Neuron (in vitro differentiated cells): ENCODE results near the gene GFY.
"Not testable (repeated sequence)": the region's sequence is repeated elsewhere in the genome, so short reads cannot be mapped to it uniquely, and the experiment has no call there.

Experiments
- H2AFZ ChIP-seq: one replicate; pipeline ENCODE4 v1.6.1; 2013; ENCODE audit warnings: low read depth, mild to moderate bottlenecking, inconsistent platforms, low read length, moderate library complexity
- H3K27me3 ChIP-seq: one replicate; pipeline ENCODE4 v1.6.1; 2013; ENCODE audit warnings: low read length; ENCODE audit not compliant: insufficient read depth
- H3K36me3 ChIP-seq: one replicate; pipeline ENCODE4 v1.6.1; 2013; ENCODE audit warnings: low read length; ENCODE audit not compliant: insufficient read depth
- H3K4me1 ChIP-seq: one replicate; pipeline ENCODE4 v1.6.1; 2013; ENCODE audit warnings: low read length; ENCODE audit not compliant: insufficient read depth
- H3K4me3 ChIP-seq: 2 replicates; pipeline ENCODE4 v1.5.1; 2013; ENCODE audit warnings: mild to moderate bottlenecking, low read length, moderate library complexity
- H3K9me3 ChIP-seq: one replicate; pipeline ENCODE4 v1.6.1; 2013; ENCODE audit warnings: low read length

Gene GFY

GRCh38 chr19:49463960-49464740, 39.0 kb downstream of the GFY start:
- Histone ChIP-seq H3K4me3 (no peak overlapping the region), H3K36me3 (peaks cover 30% of the 10 kb centered on the region), H3K27me3 (no peaks in the 10 kb centered on the region), H3K9me3 (no peaks in the 10 kb centered on the region), H2AFZ (no peak overlapping the region), H3K4me1 (no peaks in the 10 kb centered on the region)

- H3K4me3 ChIP-seq, result no peak overlapping the region
- no peaks in the 10 kb centered on the region for H3K9me3 ChIP-seq
- no peaks in the 10 kb centered on the region for H3K27me3 ChIP-seq
- H3K4me1 ChIP-seq, result no peaks in the 10 kb centered on the region
- H3K36me3 ChIP-seq, result peaks cover 29% of the 10 kb centered on the region
- no peak overlapping the region for H2AFZ ChIP-seq
Observed at GRCh38 chr19:49465371-49465770, 40.2 kb downstream of the GFY start.

- Histone ChIP-seq H3K4me1 (no peaks in the 10 kb centered on the region), H3K36me3 (peaks cover 24% of the 10 kb centered on the region), H2AFZ (no peak overlapping the region)
Observed at GRCh38 chr19:49468199-49468598, 43.0 kb downstream of the GFY start.

GRCh38 chr19:49468746-49469447, 43.7 kb downstream of the GFY start:
- Histone ChIP-seq H3K4me3 (no peak overlapping the region), H3K9me3 (no peaks in the 10 kb centered on the region), H3K4me1 (no peaks in the 10 kb centered on the region), H2AFZ (no peak overlapping the region), H3K27me3 (no peaks in the 10 kb centered on the region), H3K36me3 (peaks cover 22% of the 10 kb centered on the region)

More at GRCh38 chr19:49468199-49468598, 43.0 kb downstream of the GFY start:
- Histone ChIP-seq H3K27me3 (no peaks in the 10 kb centered on the region), H3K9me3 (no peaks in the 10 kb centered on the region), H3K4me3 (no peak overlapping the region)

GRCh38 chr19:49469828-49470614, 44.8 kb downstream of the GFY start:
- Histone ChIP-seq H3K4me1 (no peaks in the 10 kb centered on the region), H3K4me3 (no peak overlapping the region), H2AFZ (no peak overlapping the region), H3K27me3 (no peaks in the 10 kb centered on the region), H3K36me3 (peaks cover 17% of the 10 kb centered on the region), H3K9me3 (no peaks in the 10 kb centered on the region)

GRCh38 chr19:49470615-49470978, 45.4 kb downstream of the GFY start:
- Histone ChIP-seq H3K27me3 (no peaks in the 10 kb centered on the region), H3K9me3 (no peaks in the 10 kb centered on the region)

GRCh38 chr19:49472936-49473335, 47.7 kb downstream of the GFY start:
- no peaks in the 10 kb centered on the region for H3K27me3 ChIP-seq
- no peaks in the 10 kb centered on the region for H3K4me1 ChIP-seq
- H3K36me3 ChIP-seq, result peaks cover 11% of the 10 kb centered on the region
- H2AFZ ChIP-seq, result no peak overlapping the region
- H3K4me3 ChIP-seq, result no peak overlapping the region
- H3K9me3 ChIP-seq, result no peaks in the 10 kb centered on the region

More at GRCh38 chr19:49470615-49470978, 45.4 kb downstream of the GFY start:
- Histone ChIP-seq H3K4me1 (no peaks in the 10 kb centered on the region), H3K36me3 (peaks cover 15% of the 10 kb centered on the region), H3K4me3 (no peak overlapping the region), H2AFZ (no peak overlapping the region)

GRCh38 chr19:49473501-49473867, 48.3 kb downstream of the GFY start:
- not testable (repeated sequence) for H3K9me3 ChIP-seq, H3K27me3 ChIP-seq, H3K4me1 ChIP-seq, H3K36me3 ChIP-seq, H3K4me3 ChIP-seq, H2AFZ ChIP-seq

- H3K36me3 ChIP-seq, result peaks cover 6% of the 10 kb centered on the region
- H3K4me1 ChIP-seq, result no peaks in the 10 kb centered on the region
- H3K4me3 ChIP-seq, result no peak within 1 kb of the TSS
- H2AFZ ChIP-seq, result no peak within 1 kb of the TSS
- H3K27me3 ChIP-seq, result no peaks in the 10 kb centered on the region
- no peaks in the 10 kb centered on the region for H3K9me3 ChIP-seq
Observed at GRCh38 chr19:49473868-49474541, 48.8 kb downstream of the GFY start, which contains the start of gene FLT3LG. TSS of gene FLT3LG (plus strand) at chr19:49474215. CDS start at chr19:49474640, 425 bp downstream.

DNA sequence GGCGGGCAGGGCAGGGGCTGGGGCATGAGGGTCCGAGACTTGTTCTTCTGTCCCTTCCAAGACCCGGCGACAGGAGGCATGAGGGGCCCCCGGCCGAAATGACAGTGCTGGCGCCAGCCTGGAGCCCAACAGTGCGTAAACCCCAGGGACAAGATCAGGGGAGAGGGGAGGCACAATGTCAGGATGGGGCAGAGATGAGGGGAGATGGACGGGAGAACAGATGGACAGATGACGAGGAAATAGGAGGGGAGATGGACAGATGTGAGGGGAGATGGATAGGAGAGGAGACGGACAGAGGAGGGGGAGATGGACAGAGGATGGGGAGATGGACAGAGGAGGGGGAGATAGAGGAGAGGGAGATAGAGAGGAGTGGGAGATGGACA, 49.3 kb downstream of the GFY start:
- no peaks in the 10 kb centered on the region for H3K4me1 ChIP-seq
- H3K9me3 ChIP-seq, result no peaks in the 10 kb centered on the region
- peaks cover 4% of the 10 kb centered on the region for H3K36me3 ChIP-seq
- no peak overlapping the region for H2AFZ ChIP-seq
- no peaks in the 10 kb centered on the region for H3K27me3 ChIP-seq
- H3K4me3 ChIP-seq, result no peak overlapping the region

GRCh38 chr19:49475191-49475917, 50.2 kb downstream of the GFY start:
- H3K27me3 ChIP-seq, result no peaks in the 10 kb centered on the region
- H3K4me1 ChIP-seq, result no peaks in the 10 kb centered on the region
- H3K9me3 ChIP-seq, result no peaks in the 10 kb centered on the region
- no peaks in the 10 kb centered on the region for H3K36me3 ChIP-seq
- no peak overlapping the region for H2AFZ ChIP-seq
- H3K4me3 ChIP-seq, result no peak overlapping the region
